ENCODE results near the gene RBM18.

Gene RBM18

GRCh38 chr9:122202111-122202510 lies 62.5 kb downstream of the RBM18 start:
- H3K9ac ChIP-seq (ENCODE audit: insufficient read length, low read depth) = no peak overlapping the region
- no peaks in the 10 kb centered on the region for H3K27me3 ChIP-seq (ENCODE audit: insufficient read depth, insufficient read length)
- peaks cover 5% of the 10 kb centered on the region; the same call in 1 of the 2 replicates for H3K9me3 ChIP-seq (ENCODE audit: insufficient read depth, low read length)
- H3K4me1 ChIP-seq (ENCODE audit: insufficient read depth, insufficient read length) = peaks cover 18% of the 10 kb centered on the region
- TF ChIP-seq SUZ12 (IDR thresholded peaks at IDR 0.05; ENCODE audit: extremely low read depth, insufficient read depth, insufficient read length) = no peak
- TF ChIP-seq YY1 (IDR thresholded peaks at IDR 0.05; ENCODE audit: insufficient read depth, insufficient read length) = no peak
- no peak for TF ChIP-seq ZNF274 (IDR thresholded peaks at IDR 0.05; ENCODE audit: low read depth, low read length)
- H3K4me3 ChIP-seq (ENCODE audit: insufficient read length, low read depth) = no peak overlapping the region
- no peak for DNase-seq (ENCODE audit: low read depth, low spot score)
- H3K36me3 ChIP-seq (ENCODE audit: insufficient read depth, insufficient read length, low read length) = no peaks in the 10 kb centered on the region

- H3K9me3 ChIP-seq (ENCODE audit: insufficient read depth, low read length) = peaks cover 5% of the 10 kb centered on the region; the same call in 1 of the 2 replicates
- DNase-seq (ENCODE audit: low read depth, low spot score) = no peak
- TF ChIP-seq YY1 (IDR thresholded peaks at IDR 0.05; ENCODE audit: insufficient read depth, insufficient read length) (no peak), SUZ12 (IDR thresholded peaks at IDR 0.05; ENCODE audit: extremely low read depth, insufficient read depth, insufficient read length) (no peak), ZNF274 (IDR thresholded peaks at IDR 0.05; ENCODE audit: low read depth, low read length) (no peak)
- H3K27me3 ChIP-seq (ENCODE audit: insufficient read depth, insufficient read length) = no peaks in the 10 kb centered on the region
- peaks cover 18% of the 10 kb centered on the region for H3K4me1 ChIP-seq (ENCODE audit: insufficient read depth, insufficient read length)
- no peak overlapping the region for H3K4me3 ChIP-seq (ENCODE audit: insufficient read length, low read depth)
- H3K36me3 ChIP-seq (ENCODE audit: insufficient read depth, insufficient read length, low read length) = no peaks in the 10 kb centered on the region
- no peak overlapping the region for H3K9ac ChIP-seq (ENCODE audit: insufficient read length, low read depth)
These were observed 63.0 kb downstream of the RBM18 start for GRCh38 chr9:122201641-122202040.

- peaks cover 16% of the 10 kb centered on the region for H3K4me1 ChIP-seq (ENCODE audit: insufficient read depth, insufficient read length)
- no peaks in the 10 kb centered on the region for H3K36me3 ChIP-seq (ENCODE audit: insufficient read depth, insufficient read length, low read length)
- TF ChIP-seq YY1 (IDR thresholded peaks at IDR 0.05; ENCODE audit: insufficient read depth, insufficient read length) = no peak
- no peak for TF ChIP-seq SUZ12 (IDR thresholded peaks at IDR 0.05; ENCODE audit: extremely low read depth, insufficient read depth, insufficient read length)
- TF ChIP-seq ZNF274 (IDR thresholded peaks at IDR 0.05; ENCODE audit: low read depth, low read length) = no peak
- H3K9me3 ChIP-seq (ENCODE audit: insufficient read depth, low read length) = peaks cover 5% of the 10 kb centered on the region; the same call in 1 of the 2 replicates
- H3K27me3 ChIP-seq (ENCODE audit: insufficient read depth, insufficient read length) = no peaks in the 10 kb centered on the region
- no peak for DNase-seq (ENCODE audit: low read depth, low spot score)
- H3K4me3 ChIP-seq (ENCODE audit: insufficient read length, low read depth) = no peak overlapping the region
- H3K9ac ChIP-seq (ENCODE audit: insufficient read length, low read depth) = no peak overlapping the region
These were observed 63.6 kb downstream of the RBM18 start for GRCh38 chr9:122200960-122201595.

GRCh38 chr9:122197882-122198281 lies 66.8 kb downstream of the RBM18 start:
- Histone ChIP-seq H3K27me3 (ENCODE audit: insufficient read depth, insufficient read length) (no peaks in the 10 kb centered on the region), H3K4me1 (ENCODE audit: insufficient read depth, insufficient read length) (peaks cover 6% of the 10 kb centered on the region), H3K4me3 (ENCODE audit: insufficient read length, low read depth) (no peak overlapping the region), H3K9ac (ENCODE audit: insufficient read length, low read depth) (no peak overlapping the region), H3K36me3 (ENCODE audit: insufficient read depth, insufficient read length, low read length) (no peaks in the 10 kb centered on the region), H3K9me3 (ENCODE audit: insufficient read depth, low read length) (peaks cover 5% of the 10 kb centered on the region; the same call in 1 of the 2 replicates)
- DNase-seq (ENCODE audit: low read depth, low spot score) = no peak
- TF ChIP-seq ZNF274 (IDR thresholded peaks at IDR 0.05; ENCODE audit: low read depth, low read length) (no peak), SUZ12 (IDR thresholded peaks at IDR 0.05; ENCODE audit: extremely low read depth, insufficient read depth, insufficient read length) (no peak), YY1 (IDR thresholded peaks at IDR 0.05; ENCODE audit: insufficient read depth, insufficient read length) (no peak)

GRCh38 chr9:122197426-122197825 lies 67.2 kb downstream of the RBM18 start:
- peaks cover 6% of the 10 kb centered on the region for H3K4me1 ChIP-seq (ENCODE audit: insufficient read depth, insufficient read length)
- TF ChIP-seq ZNF274 (IDR thresholded peaks at IDR 0.05; ENCODE audit: low read depth, low read length) = no peak
- no peak for TF ChIP-seq SUZ12 (IDR thresholded peaks at IDR 0.05; ENCODE audit: extremely low read depth, insufficient read depth, insufficient read length)
- TF ChIP-seq YY1 (IDR thresholded peaks at IDR 0.05; ENCODE audit: insufficient read depth, insufficient read length) = no peak
- H3K9me3 ChIP-seq (ENCODE audit: insufficient read depth, low read length) = peaks cover 5% of the 10 kb centered on the region; the same call in 1 of the 2 replicates
- DNase-seq (ENCODE audit: low read depth, low spot score) = no peak
- no peak overlapping the region for H3K9ac ChIP-seq (ENCODE audit: insufficient read length, low read depth)
- no peaks in the 10 kb centered on the region for H3K27me3 ChIP-seq (ENCODE audit: insufficient read depth, insufficient read length)
- H3K4me3 ChIP-seq (ENCODE audit: insufficient read length, low read depth) = no peak overlapping the region
- H3K36me3 ChIP-seq (ENCODE audit: insufficient read depth, insufficient read length, low read length) = no peaks in the 10 kb centered on the region

GRCh38 chr9:122195875-122196274 lies 68.8 kb downstream of the RBM18 start:
- no peaks in the 10 kb centered on the region for H3K27me3 ChIP-seq (ENCODE audit: insufficient read depth, insufficient read length)
- peaks cover 5% of the 10 kb centered on the region; the same call in 1 of the 2 replicates for H3K9me3 ChIP-seq (ENCODE audit: insufficient read depth, low read length)
- no peaks in the 10 kb centered on the region for H3K36me3 ChIP-seq (ENCODE audit: insufficient read depth, insufficient read length, low read length)
- H3K9ac ChIP-seq (ENCODE audit: insufficient read length, low read depth) = no peak overlapping the region
- H3K4me3 ChIP-seq (ENCODE audit: insufficient read length, low read depth) = no peak overlapping the region
- no peak for DNase-seq (ENCODE audit: low read depth, low spot score)
- no peak for TF ChIP-seq ZNF274 (IDR thresholded peaks at IDR 0.05; ENCODE audit: low read depth, low read length)
- TF ChIP-seq SUZ12 (IDR thresholded peaks at IDR 0.05; ENCODE audit: extremely low read depth, insufficient read depth, insufficient read length) = no peak
- TF ChIP-seq YY1 (IDR thresholded peaks at IDR 0.05; ENCODE audit: insufficient read depth, insufficient read length) = no peak
- H3K4me1 ChIP-seq (ENCODE audit: insufficient read depth, insufficient read length) = peaks cover 3% of the 10 kb centered on the region

GRCh38 chr9:122193651-122194050 lies 71.0 kb downstream of the RBM18 start:
- Histone ChIP-seq H3K9ac (ENCODE audit: insufficient read length, low read depth) (no peak overlapping the region), H3K27me3 (ENCODE audit: insufficient read depth, insufficient read length) (no peaks in the 10 kb centered on the region), H3K9me3 (ENCODE audit: insufficient read depth, low read length) (peaks cover 3% of the 10 kb centered on the region; the same call in 1 of the 2 replicates), H3K36me3 (ENCODE audit: insufficient read depth, insufficient read length, low read length) (no peaks in the 10 kb centered on the region), H3K4me3 (ENCODE audit: insufficient read length, low read depth) (no peak overlapping the region), H3K4me1 (ENCODE audit: insufficient read depth, insufficient read length) (peaks cover 8% of the 10 kb centered on the region)
- no peak for TF ChIP-seq SUZ12 (IDR thresholded peaks at IDR 0.05; ENCODE audit: extremely low read depth, insufficient read depth, insufficient read length)
- no peak for TF ChIP-seq YY1 (IDR thresholded peaks at IDR 0.05; ENCODE audit: insufficient read depth, insufficient read length)
- TF ChIP-seq ZNF274 (IDR thresholded peaks at IDR 0.05; ENCODE audit: low read depth, low read length) = no peak
- DNase-seq (ENCODE audit: low read depth, low spot score) = no peak
